Gastroesophageal sphincter (tissue), 3 donors: ENCODE data around the gene LYL1.

ENCODE experiments used
- POLR2A ChIP-seq, 2 donors: fragments of 450-650 bp; IDR thresholded peaks; one replicate each; pipeline ENCODE4 v1.6.1; 2017; ENCODE audit warnings: antibody characterized with exemption in 2 of 2, mild to moderate bottlenecking in 2 of 2, moderate library complexity in 1 of 2
- TF ChIP-seq, protein P1 (sequence below), 4 experiments: fragments of 200-600 bp in 2 of 4; fragments of 450-650 bp in 2 of 4; sonication (generic) in 1 of 4; IDR thresholded peaks; one replicate each; pipeline ENCODE4 v1.5.1; 2017 to 2019; ENCODE audit warnings: antibody characterized with exemption in 4 of 4, mild to moderate bottlenecking in 2 of 4, moderate library complexity in 2 of 4

- TF ChIP-seq, protein P1, sequence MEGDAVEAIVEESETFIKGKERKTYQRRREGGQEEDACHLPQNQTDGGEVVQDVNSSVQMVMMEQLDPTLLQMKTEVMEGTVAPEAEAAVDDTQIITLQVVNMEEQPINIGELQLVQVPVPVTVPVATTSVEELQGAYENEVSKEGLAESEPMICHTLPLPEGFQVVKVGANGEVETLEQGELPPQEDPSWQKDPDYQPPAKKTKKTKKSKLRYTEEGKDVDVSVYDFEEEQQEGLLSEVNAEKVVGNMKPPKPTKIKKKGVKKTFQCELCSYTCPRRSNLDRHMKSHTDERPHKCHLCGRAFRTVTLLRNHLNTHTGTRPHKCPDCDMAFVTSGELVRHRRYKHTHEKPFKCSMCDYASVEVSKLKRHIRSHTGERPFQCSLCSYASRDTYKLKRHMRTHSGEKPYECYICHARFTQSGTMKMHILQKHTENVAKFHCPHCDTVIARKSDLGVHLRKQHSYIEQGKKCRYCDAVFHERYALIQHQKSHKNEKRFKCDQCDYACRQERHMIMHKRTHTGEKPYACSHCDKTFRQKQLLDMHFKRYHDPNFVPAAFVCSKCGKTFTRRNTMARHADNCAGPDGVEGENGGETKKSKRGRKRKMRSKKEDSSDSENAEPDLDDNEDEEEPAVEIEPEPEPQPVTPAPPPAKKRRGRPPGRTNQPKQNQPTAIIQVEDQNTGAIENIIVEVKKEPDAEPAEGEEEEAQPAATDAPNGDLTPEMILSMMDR (IDR thresholded peaks at IDR 0.05) = peak in 1 of 4 experiments; percentile 10
- TF ChIP-seq POLR2A (IDR thresholded peaks at IDR 0.05) = no peak
Measured at GRCh38 chr19:13091400-13092157, 11.1 kb downstream of the LYL1 start.
